NCI-H2029 (cell line): ENCODE data around the gene NUAK2.

Experiments
- DNase-seq: peaks from one replicate; lab custom pipeline; 2025; lab: John Stamatoyannopoulos, UW

The NUAK2 gene

GRCh38 chr1:205273551-205273982, 48.0 kb downstream of the NUAK2 start:
- DNase-seq: peak; percentile 77

DNA sequence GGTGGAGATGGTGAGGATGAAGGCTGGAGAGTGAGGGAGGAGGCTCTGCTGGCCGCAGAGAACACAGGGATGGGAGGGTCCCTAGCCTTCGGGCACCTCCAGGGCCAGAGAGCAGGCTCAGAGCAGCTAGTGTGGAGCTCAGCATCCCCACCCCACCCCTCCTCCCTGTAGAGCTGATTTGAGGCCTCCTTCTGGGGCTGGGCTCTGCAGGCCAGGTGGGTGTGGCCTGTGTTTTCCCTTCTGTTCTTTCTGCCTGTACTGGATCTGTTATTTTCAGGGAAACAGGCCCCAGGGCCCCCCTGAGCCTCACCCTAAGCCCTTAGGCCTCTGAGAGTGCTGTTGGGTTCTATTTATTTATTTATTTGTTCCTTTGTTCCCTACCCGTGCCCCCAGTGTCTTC, 49.0 kb downstream of the NUAK2 start:
- DNase-seq: no peak

- DNase-seq: no peak
These were observed 49.8 kb downstream of the NUAK2 start for GRCh38 chr1:205271745-205272144.

DNA sequence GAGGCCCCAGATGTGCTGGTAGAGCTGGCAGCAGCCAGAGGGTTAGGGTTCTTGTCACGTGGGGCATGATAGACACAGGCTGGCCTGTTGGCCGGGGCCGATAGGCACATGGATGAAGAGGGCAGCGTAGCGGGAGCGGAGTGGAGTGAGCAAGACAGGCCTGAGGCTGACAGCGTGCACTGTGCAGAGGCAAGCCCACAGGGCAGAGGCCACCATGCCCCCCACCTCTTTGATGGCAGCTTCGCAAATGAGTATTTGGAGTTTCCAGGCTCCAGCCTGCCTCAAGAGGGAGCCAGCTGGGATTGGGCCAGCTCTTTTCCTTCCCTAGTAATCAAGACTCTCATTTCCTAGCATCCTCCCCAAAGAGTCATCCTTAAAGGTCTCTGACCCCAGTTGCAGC, 50.3 kb downstream of the NUAK2 start:
- no peak for DNase-seq

DNA sequence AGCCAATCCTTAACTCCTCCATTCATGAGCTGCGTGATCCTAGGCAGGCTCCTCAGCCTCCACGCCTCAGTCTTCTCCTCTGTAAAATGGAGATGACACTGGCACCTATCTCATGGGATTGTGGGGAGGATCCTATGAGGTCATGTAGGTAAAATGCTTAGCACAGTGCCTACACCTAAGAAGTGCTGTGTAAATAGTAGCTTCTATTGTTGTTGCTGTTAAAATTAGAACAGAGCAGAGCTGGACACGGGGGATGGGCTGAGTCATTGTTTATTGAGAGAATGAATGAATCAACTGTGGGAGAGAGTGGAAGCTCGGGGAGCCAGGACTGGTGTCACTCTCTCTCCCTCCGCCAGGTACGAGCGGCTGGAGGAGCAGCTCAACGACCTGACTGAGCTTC, 50.8 kb downstream of the NUAK2 start:
- DNase-seq: peak; percentile 92

GRCh38 chr1:205270271-205270670, 51.3 kb downstream of the NUAK2 start:
- DNase-seq: no peak

DNA sequence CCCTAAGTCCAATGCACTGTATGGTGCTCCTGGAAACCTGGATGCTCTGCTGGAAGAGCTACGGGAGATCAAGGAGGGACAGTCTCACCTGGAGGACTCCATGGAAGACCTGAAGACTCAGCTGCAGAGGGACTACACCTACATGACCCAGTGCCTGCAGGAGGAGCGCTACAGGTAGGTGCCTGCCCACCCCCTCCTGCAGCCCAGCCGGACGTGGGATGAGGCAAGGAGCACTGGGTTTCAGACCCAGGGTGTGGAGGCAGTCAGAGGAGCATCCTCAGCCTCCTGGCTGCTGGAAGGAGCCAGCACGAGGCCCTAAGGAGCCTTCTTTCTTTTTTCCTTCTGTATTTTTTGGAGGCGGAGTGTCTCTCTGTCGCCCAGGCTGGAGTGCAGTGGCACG, 51.8 kb downstream of the NUAK2 start:
- DNase-seq: no peak

DNA sequence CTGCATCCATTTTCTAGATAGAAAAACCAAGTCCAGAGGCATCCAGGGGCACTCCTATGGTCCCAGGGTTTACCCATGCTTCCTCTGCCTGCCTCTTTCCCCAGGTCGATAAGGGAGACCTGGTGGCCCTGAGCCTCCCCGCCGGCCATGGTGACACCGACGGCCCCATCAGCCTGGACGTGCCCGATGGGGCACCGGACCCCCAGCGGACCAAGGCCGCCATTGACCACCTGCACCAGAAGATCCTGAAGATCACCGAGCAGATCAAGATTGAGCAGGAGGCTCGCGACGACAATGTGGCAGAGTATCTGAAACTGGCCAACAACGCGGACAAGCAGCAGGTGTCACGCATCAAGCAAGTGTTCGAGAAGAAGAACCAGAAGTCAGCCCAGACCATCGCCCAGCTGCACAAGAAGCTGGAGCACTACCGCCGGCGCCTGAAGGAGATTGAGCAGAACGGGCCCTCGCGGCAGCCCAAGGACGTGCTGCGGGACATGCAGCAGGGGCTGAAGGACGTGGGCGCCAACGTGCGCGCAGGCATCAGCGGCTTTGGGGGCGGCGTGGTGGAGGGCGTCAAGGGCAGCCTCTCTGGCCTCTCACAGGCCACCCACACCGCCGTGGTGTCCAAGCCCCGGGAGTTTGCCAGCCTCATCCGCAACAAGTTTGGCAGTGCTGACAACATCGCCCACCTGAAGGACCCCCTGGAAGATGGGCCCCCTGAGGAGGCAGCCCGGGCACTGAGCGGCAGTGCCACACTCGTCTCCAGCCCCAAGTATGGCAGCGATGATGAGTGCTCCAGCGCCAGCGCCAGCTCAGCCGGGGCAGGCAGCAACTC, 52.5 kb downstream of the NUAK2 start:
- no peak for DNase-seq

- no peak for DNase-seq
These were observed 54.1 kb downstream of the NUAK2 start for GRCh38 chr1:205267306-205267902.

DNA sequence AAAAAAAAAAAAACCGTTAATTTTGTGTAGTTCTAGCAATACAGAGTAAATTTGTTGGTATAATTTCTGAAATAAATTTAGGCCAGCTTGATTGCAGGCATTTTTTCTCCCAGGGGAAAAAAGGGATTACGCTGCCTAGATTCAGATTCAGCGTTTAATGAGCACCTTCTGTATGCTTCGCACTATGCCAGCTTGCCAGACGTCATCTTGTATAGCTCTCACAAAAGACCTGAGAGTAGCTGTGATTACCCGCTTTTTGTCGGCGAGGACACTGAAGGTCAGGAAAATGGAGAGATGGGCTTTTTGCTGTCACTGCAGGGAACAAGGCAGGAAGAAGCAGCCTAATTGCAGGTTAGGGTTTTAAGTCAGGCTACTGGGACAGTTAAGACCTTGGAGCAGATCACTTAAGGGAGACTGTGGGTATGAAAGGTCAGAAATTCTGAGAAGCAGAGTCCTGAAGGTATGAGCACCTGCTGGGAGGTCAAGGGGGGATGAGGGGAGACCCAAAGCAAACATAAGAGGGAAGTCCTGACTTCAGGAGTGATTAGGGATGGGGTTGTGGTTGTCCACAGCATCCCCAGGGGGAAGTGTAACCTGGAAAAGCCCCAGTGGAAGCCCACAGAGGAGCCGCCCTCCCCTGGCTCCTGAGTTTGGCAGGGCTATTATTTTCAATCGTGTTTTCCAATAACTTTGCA, 54.8 kb downstream of the NUAK2 start:
- DNase-seq: no peak

DNA sequence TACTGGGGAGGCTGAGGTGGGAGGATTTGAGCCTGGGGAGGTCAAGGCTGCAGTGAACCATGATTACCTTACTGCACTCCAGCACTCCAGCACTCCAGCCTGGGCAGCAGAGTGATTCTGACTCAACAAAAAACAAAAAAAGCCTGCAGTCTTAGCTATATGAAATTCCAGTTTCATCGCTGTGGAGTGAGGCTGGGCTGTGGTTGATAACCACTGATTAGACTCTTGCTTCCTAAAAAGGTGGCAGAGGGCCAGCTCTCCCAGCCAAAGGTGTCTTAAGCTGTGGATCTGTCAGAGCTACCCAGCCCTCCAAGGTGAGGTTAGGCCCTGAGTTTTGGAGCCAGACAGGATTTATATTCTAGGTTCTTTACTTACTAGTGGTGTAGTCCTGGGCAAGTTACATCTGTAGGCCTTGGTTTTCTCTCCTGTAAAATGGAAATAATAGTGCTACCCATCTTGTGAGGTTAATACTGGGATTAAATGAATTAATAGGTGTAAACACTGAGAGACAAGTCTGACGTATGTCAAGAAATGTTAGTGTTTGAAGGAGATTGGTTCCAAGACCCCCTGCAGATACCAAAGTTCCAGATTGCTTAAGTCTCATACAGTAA, 57.9 kb downstream of the NUAK2 start:
- no peak for DNase-seq

DNA sequence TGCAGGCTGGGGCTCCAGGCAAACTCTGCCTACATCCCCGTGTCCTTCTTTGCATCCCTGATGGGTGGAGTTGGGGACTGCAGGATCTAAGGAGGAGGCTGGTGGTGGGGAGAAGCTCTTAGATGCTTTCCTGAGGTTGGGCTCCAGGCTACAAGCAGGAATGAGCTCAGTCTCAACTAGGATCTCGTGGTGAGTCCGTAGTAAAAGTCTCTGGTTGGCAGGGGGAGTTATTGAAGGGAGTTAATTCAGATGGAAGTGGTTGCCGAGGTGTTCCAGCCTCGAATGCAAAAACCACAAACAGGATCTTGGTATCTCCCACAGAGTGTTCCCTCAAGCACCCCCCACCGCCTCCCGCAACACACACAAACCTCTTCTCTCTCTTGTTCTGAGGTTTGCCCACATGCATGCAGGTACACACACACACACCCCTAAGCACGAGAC, 58.8 kb downstream of the NUAK2 start:
- no peak for DNase-seq

- no peak for DNase-seq
These were observed 59.4 kb downstream of the NUAK2 start for GRCh38 chr1:205261946-205262691.

DNA sequence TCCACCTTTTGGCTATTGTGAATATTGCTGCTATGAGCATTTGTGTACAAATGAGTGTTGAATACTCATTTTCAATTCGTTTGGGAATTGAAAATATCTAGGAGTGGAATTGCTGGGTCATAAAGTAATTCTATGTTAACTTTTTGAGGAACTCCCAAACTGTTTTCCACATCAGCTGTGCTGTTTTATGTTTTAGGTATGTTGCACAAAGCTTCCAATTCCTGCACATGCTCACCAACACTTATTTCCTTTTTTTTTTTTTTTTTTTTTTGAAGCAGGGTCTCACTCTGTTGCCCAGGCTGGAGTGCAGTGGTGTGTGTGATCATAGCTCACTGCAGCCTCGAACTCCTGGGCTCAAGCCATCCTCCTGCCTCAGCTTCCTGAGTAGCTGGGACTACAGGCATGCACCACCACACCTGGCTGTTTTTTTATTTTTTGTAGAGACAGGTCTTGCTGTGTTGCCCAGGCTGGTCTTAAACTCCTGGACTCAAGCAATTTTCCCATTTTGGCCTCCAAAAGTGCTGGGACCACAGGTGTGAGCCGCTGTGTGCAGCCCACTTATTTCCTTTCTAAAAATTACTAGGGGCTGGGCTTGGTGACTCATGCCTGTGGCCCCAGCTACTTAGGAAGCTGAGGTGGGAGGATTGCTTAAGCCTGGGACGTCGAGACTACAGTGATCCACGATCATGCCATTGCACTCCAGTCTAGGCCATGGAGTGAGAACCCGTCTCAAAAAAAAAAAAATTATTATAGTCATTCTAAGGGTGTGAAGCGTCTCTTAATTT, 60.4 kb downstream of the NUAK2 start:
- DNase-seq: no peak

DNA sequence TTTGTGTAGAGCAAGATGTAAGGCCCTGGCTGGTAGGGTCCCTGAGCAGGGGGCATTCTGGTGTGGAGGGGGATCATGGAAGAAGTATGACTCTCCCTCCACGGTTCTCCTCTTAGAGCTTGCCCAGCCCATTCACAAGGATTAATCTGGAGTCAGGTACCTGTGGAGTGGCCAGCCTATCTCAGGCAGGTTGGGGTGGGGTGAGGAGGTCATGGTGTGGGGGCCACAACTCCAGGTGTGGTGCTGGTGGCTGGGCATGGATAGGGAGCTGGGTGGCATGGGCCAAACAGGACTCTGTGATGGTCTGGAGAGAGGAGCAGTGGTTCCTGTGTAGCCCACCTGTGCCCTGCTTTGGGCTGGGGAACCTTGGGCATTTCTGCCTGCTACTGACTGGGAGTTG, 61.5 kb downstream of the NUAK2 start:
- DNase-seq: no peak

- no peak for DNase-seq
These were observed 62.2 kb downstream of the NUAK2 start for GRCh38 chr1:205259324-205259832.

DNA sequence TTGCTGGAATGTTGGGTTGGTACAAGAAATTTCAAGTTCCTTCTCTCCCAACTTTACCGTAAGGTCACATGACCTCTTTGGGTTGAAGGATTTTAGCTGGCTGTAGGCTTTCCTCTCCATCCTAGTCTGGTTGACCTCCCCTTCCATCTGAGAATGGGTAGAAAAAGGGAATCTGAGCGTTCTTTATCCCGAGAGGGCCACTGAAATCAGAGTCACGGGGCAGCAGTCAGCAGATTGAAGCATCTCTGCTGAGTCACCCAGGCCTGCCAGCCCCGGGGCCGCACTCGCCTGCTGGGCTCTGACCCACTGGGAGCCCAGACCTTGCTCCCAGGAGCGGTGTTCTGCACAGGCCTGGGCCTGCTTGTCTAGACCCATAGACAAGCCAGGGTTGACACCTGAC, 62.8 kb downstream of the NUAK2 start:
- no peak for DNase-seq

- no peak for DNase-seq
These were observed 63.3 kb downstream of the NUAK2 start for GRCh38 chr1:205258261-205258691.

- no peak for DNase-seq
These were observed 63.8 kb downstream of the NUAK2 start for GRCh38 chr1:205257735-205258134.

DNA sequence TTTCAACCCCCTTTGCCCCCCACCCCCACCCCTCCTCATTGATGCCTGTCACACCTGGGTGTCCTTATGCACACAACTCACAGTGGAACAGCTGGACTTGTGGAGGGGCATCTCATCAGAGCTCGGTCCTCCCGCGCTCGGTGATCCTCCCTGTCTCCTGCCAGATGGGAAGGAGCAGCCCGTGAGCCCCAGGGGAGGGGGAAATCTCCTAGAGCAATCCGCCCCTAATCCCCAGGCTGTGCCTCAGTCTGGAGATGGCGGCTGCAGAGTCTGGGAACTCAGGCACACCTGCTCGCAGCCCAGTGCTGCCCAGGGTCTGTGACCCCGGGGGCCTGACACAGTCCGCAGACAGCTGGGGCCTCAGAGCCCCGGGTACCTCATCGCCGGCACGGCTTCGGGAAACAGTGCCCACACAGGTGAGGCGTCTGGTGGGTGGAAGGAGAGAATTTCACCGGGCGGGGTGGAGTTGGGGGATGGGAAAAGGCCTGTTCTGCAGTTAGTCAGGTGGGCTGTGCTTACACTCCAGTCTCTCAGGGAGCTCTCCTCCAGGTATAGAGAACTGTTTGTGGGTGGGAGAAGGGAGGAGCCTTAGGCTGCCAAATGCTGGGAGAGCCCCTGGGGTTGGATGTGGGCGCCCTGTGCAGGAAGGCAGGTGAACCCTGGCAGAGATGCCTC, 64.5 kb downstream of the NUAK2 start:
- DNase-seq: no peak
